OCI-LY7 (cell line): ENCODE results near the gene OR11A1. TPM values are rescaled to one million over a fixed set of nuclear protein-coding genes. Genes with fewer than 3 reads are reported as not detected.

Experiments used
- BruUV-seq: library from RNA; stranded (reverse); fragments of 400-500 nt; replicated peaks from 2 replicates; lab custom pipeline; 2021; lab: Mats Ljungman, UMichigan
- CTCF ChIA-PET: fragments of 300-600 bp; sonication (Branson Sonifier 250); formaldehyde crosslinking; loops from one replicate; lab custom pipeline; 2022; ENCODE audit warnings: antibody characterized with exemption; ENCODE audit not compliant: unreplicated experiment; lab: Charles Lee
- POLR2A ChIA-PET: fragments of 300-600 bp; sonication (Branson Sonifier 250); formaldehyde crosslinking; loops from one replicate; lab custom pipeline; 2022; ENCODE audit warnings: antibody characterized with exemption; lab: Charles Lee
- DNase-seq: peaks from one replicate; pipeline ENCODE4 v3.0.0-alpha.2; 2015; ENCODE audit warnings: low spot score
- H2AFZ ChIP-seq: fragments of 200-600 bp; sonication (generic), shearing (Covaris generic); 2 replicates; pipeline ENCODE4 v1.6.1; 2014; ENCODE audit warnings: mild to moderate bottlenecking, antibody characterized with exemption, low read length, moderate library complexity
- H3K27ac ChIP-seq: fragments of 200-600 bp; sonication (generic); 2 replicates; pipeline ENCODE4 v1.5.1; 2014; ENCODE audit warnings: mixed run types, low read depth, mild to moderate bottlenecking, moderate library complexity, low read length, inconsistent platforms; ENCODE audit not compliant: poor library complexity, severe bottlenecking
- H3K36me3 ChIP-seq: fragments of 200-600 bp; sonication (generic); 2 replicates; pipeline ENCODE4 v1.6.1; 2014; ENCODE audit warnings: mild to moderate bottlenecking, antibody characterized with exemption, low read length, moderate library complexity, mixed read lengths; ENCODE audit not compliant: insufficient read depth
- H3K4me1 ChIP-seq: fragments of 200-600 bp; sonication (generic); 2 replicates; pipeline ENCODE4 v1.5.1; 2014; ENCODE audit warnings: mild to moderate bottlenecking, low read length; ENCODE audit not compliant: insufficient read depth, poor library complexity, severe bottlenecking
- H3K4me2 ChIP-seq: fragments of 200-600 bp; sonication (generic); 2 replicates; pipeline ENCODE4 v1.6.1; 2014; ENCODE audit warnings: mild to moderate bottlenecking, low read length
- H3K4me3 ChIP-seq: fragments of 200-600 bp; sonication (generic); 2 replicates; pipeline ENCODE4 v1.5.1; 2014; ENCODE audit warnings: mild to moderate bottlenecking, low read depth, low read length; ENCODE audit not compliant: poor library complexity, severe bottlenecking
- H3K79me2 ChIP-seq: fragments of 200-600 bp; sonication (generic); 2 replicates; pipeline ENCODE4 v1.6.1; 2016; ENCODE audit warnings: low read depth, mild to moderate bottlenecking, low read length, moderate library complexity, mixed read lengths; ENCODE audit not compliant: insufficient read depth
- H3K9me2 ChIP-seq: fragments of 200-600 bp; sonication (generic); 2 replicates; pipeline ENCODE4 v1.6.1; 2016; ENCODE audit warnings: mild to moderate bottlenecking, low read length, mixed read lengths; ENCODE audit not compliant: insufficient read depth
- H3K9me3 ChIP-seq: fragments of 200-600 bp; sonication (generic); 2 replicates; pipeline ENCODE4 v1.6.1; 2014; ENCODE audit warnings: mild to moderate bottlenecking, mixed run types, low read length, mixed read lengths
- H4K20me1 ChIP-seq: fragments of 200-600 bp; sonication (generic); 2 replicates; pipeline ENCODE4 v1.6.1; 2014; ENCODE audit warnings: mild to moderate bottlenecking, antibody characterized with exemption, low read length, moderate library complexity, mixed read lengths; ENCODE audit not compliant: insufficient read depth
- CTCF ChIP-seq: fragments of 200-600 bp; sonication (generic); conservative IDR thresholded peaks from 2 replicates; pipeline ENCODE4 v1.5.1; 2014; ENCODE audit warnings: mild to moderate bottlenecking, antibody characterized with exemption, low read length, moderate library complexity, mixed read lengths
- EZH2phosphoT487 ChIP-seq: fragments of 200-600 bp; sonication (generic); IDR thresholded peaks from 2 replicates; pipeline ENCODE4 v1.6.1; 2018; ENCODE audit warnings: low read depth, borderline replicate concordance, mild to moderate bottlenecking, mixed run types, antibody characterized with exemption, low read length, moderate library complexity, mixed read lengths
- intact Hi-C: fragments of 100-400 bp; cut with micrococcal nuclease; formaldehyde crosslinking; loops from one replicate; pipeline ENCODE4 v1.10.0; 2022; ENCODE audit not compliant: unreplicated experiment
- total RNA-seq, 2 experiments: library from RNA; depleted of rRNA in 1 of 2; stranded (reverse); fragments of >200 nt in 1 of 2; shearing (Covaris generic) in 1 of 2; gene quantifications; 2 replicates each; pipeline ENCODE4 v1.2.3, GENCODE V29; 2014 to 2022

Gene OR11A1
- total RNA-seq, 2 experiments from 2014 or later: not detected

GRCh38 chr6:29403801-29404200 lies 53.1 kb downstream of the OR11A1 start:
- no TSS peak for BruUV-seq
- ChIA-PET CTCF (no interaction called here), POLR2A (no interaction called here)
- TF ChIP-seq CTCF: no peak
- TF ChIP-seq EZH2phosphoT487: no peak
- Histone ChIP-seq H3K79me2 (no peaks in the 10 kb centered on the region), H4K20me1 (no peaks in the 10 kb centered on the region), H3K9me2 (no peaks in the 10 kb centered on the region), H3K9me3 (no peaks in the 10 kb centered on the region), H3K4me3 (no peak overlapping the region), H3K27ac (no peak overlapping the region), H3K4me1 (no peaks in the 10 kb centered on the region), H3K4me2 (no peak overlapping the region), H2AFZ (no peak overlapping the region), H3K36me3 (no peaks in the 10 kb centered on the region)
- DNase-seq: no peak
- intact Hi-C loops: no loop called here

- intact Hi-C loops: no loop called here
- H3K4me2 ChIP-seq: no peak overlapping the region
- DNase-seq: no peak
- no peaks in the 10 kb centered on the region for H3K9me2 ChIP-seq
- no peaks in the 10 kb centered on the region for H3K9me3 ChIP-seq
- no peaks in the 10 kb centered on the region for H3K4me1 ChIP-seq
- no peak overlapping the region for H3K27ac ChIP-seq
- no TSS peak for BruUV-seq
- H3K36me3 ChIP-seq: no peaks in the 10 kb centered on the region
- POLR2A ChIA-PET: interaction anchor here (0.6 kb wide), 1 partner anchor 89 kb away, joined by 3 read pairs; no protein-coding TSS in a partner anchor
- no peaks in the 10 kb centered on the region for H3K79me2 ChIP-seq
- no peaks in the 10 kb centered on the region for H4K20me1 ChIP-seq
- CTCF ChIA-PET: no interaction called here
- H2AFZ ChIP-seq: no peak overlapping the region
- no peak overlapping the region for H3K4me3 ChIP-seq
- TF ChIP-seq EZH2phosphoT487 (no peak), CTCF (no peak)
Observed at GRCh38 chr6:29399525-29399924, 57.3 kb downstream of the OR11A1 start.

GRCh38 chr6:29395331-29395730 lies 61.5 kb downstream of the OR11A1 start, which contains the start of gene OR12D2:
OR12D2 (plus strand) TSS chr6:29395631; CDS start chr6:29396700, 1,069 bp downstream.
- Histone ChIP-seq H3K9me2 (no peaks in the 10 kb centered on the region), H3K79me2 (no peaks in the 10 kb centered on the region), H3K4me3 (no peak within 1 kb of the TSS), H3K36me3 (no peaks in the 10 kb centered on the region), H3K27ac (no peak within 1 kb of the TSS), H3K4me2 (no peak within 1 kb of the TSS), H2AFZ (no peak within 1 kb of the TSS), H3K9me3 (no peaks in the 10 kb centered on the region), H3K4me1 (no peaks in the 10 kb centered on the region), H4K20me1 (no peaks in the 10 kb centered on the region)
- no peak for TF ChIP-seq EZH2phosphoT487
- TF ChIP-seq CTCF: no peak
- CTCF ChIA-PET: no interaction called here
- POLR2A ChIA-PET: no interaction called here
- intact Hi-C loops: no loop called here
- BruUV-seq: no TSS peak
- no peak for DNase-seq
